IMR-90 (cell line): ENCODE data around the gene FAM81A. TPM values are rescaled to one million over a fixed set of nuclear protein-coding genes. Genes with fewer than 3 reads are reported as not detected.

ENCODE experiments used
- ATAC-seq: fragments of 200-7000 bp; cut with Tn5 transposase; 2 replicates; pipeline ENCODE4 v1.9.1; 2020; ENCODE audit warnings: low read depth, mild to moderate bottlenecking, moderate library complexity
- BruUV-seq: library from RNA; stranded (reverse); fragments of 400-500 nt; replicated peaks from 2 replicates; lab custom pipeline; 2021; lab: Mats Ljungman, UMichigan
- CTCF ChIA-PET: fragments of 300-600 bp; formaldehyde crosslinking; extraction: SDS; loops from one replicate; lab custom pipeline; 2021; ENCODE audit warnings: antibody characterized with exemption; lab: Yijun Ruan, JAX
- POLR2A ChIA-PET: fragments of 300-600 bp; sonication (Branson Sonifier 250); formaldehyde crosslinking; loops from one replicate; lab custom pipeline; 2022; ENCODE audit warnings: antibody characterized with exemption; ENCODE audit not compliant: unreplicated experiment; lab: Charles Lee
- DNase-seq: peaks from one replicate; pipeline ENCODE4 v3.0.0; 2013
- H2AFZ ChIP-seq: replicated peaks from 2 replicates; pipeline ENCODE3; 2013; ENCODE audit warnings: low read length, mild to moderate bottlenecking; ENCODE audit not compliant: poor library complexity
- H2AK5ac ChIP-seq: 2 replicates; pipeline ENCODE4 v1.6.1; 2013; ENCODE audit warnings: low read depth, low read length, inconsistent platforms
- H2AK9ac ChIP-seq: replicated peaks from 2 replicates; pipeline ENCODE3; 2013; ENCODE audit warnings: mild to moderate bottlenecking, low read depth, low read length, moderate library complexity; ENCODE audit not compliant: poor library complexity
- H2BK120ac ChIP-seq: 2 replicates; pipeline ENCODE4 v1.6.1; 2013; ENCODE audit warnings: low read depth, low read length, inconsistent platforms
- H2BK15ac ChIP-seq: 3 replicates; pipeline ENCODE4 v1.6.1; 2013; ENCODE audit warnings: low read depth, low read length, inconsistent platforms
- H2BK20ac ChIP-seq: 2 replicates; pipeline ENCODE4 v1.6.1; 2013; ENCODE audit warnings: low read depth, mild to moderate bottlenecking, inconsistent platforms, low read length, moderate library complexity
- H2BK5ac ChIP-seq: 2 replicates; pipeline ENCODE4 v1.6.1; 2013; ENCODE audit warnings: mild to moderate bottlenecking, low read depth, low read length, inconsistent platforms; ENCODE audit not compliant: poor library complexity, severe bottlenecking
- H3K14ac ChIP-seq: replicated peaks from 2 replicates; pipeline ENCODE4 v1.6.1; 2013; ENCODE audit warnings: low read depth, low read length, inconsistent platforms
- H3K18ac ChIP-seq: 2 replicates; pipeline ENCODE4 v1.6.1; 2013; ENCODE audit warnings: low read depth, low read length, control low read depth
- H3K23ac ChIP-seq: 2 replicates; pipeline ENCODE4 v1.6.1; 2013; ENCODE audit warnings: low read depth, low read length, inconsistent platforms
- H3K27ac ChIP-seq: 2 replicates; pipeline ENCODE4 v1.5.1; 2013; ENCODE audit warnings: mild to moderate bottlenecking, control low read depth, low read length; ENCODE audit not compliant: insufficient read depth
- H3K27me3 ChIP-seq: 2 replicates; pipeline ENCODE4 v1.6.1; 2013; ENCODE audit warnings: low read length; ENCODE audit not compliant: control insufficient read depth, insufficient read depth
- H3K36me3 ChIP-seq: 2 replicates; pipeline ENCODE4 v1.6.1; 2013; ENCODE audit warnings: low read length, mixed read lengths; ENCODE audit not compliant: control insufficient read depth, insufficient read depth
- H3K4ac ChIP-seq: 2 replicates; pipeline ENCODE4 v1.6.1; 2013; ENCODE audit warnings: low read depth, low read length, inconsistent platforms
- H3K4me1 ChIP-seq: 2 replicates; pipeline ENCODE4 v1.6.1; 2013; ENCODE audit warnings: low read length, mixed read lengths; ENCODE audit not compliant: control insufficient read depth, insufficient read depth
- H3K4me2 ChIP-seq: 2 replicates; pipeline ENCODE4 v1.6.1; 2013; ENCODE audit warnings: low read depth, mild to moderate bottlenecking, control low read depth, low read length, moderate library complexity
- H3K4me3 ChIP-seq: 2 replicates; pipeline ENCODE4 v1.5.1; 2013; ENCODE audit warnings: low read depth, mild to moderate bottlenecking, control low read depth, low read length, moderate library complexity; ENCODE audit not compliant: insufficient read depth
- H3K56ac ChIP-seq: 2 replicates; pipeline ENCODE4 v1.6.1; 2013; ENCODE audit warnings: low read length, inconsistent platforms; ENCODE audit not compliant: insufficient read depth; ENCODE audit errors: extremely low read depth
- H3K79me1 ChIP-seq, 2 experiments: 2 replicates each; pipeline ENCODE4 v1.6.1; 2013; ENCODE audit warnings: low read length in 2 of 2, inconsistent platforms in 1 of 2, low read depth in 1 of 2
- H3K9ac ChIP-seq: 2 replicates; pipeline ENCODE4 v1.6.1; 2013; ENCODE audit warnings: low read depth, low read length, control low read depth
- H3K9me1 ChIP-seq: 2 replicates; pipeline ENCODE4 v1.6.1; 2013; ENCODE audit warnings: low read length, inconsistent platforms; ENCODE audit not compliant: insufficient read depth
- H3K9me3 ChIP-seq: 2 replicates; pipeline ENCODE4 v1.6.1; 2013; ENCODE audit warnings: low read length; ENCODE audit not compliant: control insufficient read depth, insufficient read depth
- H4K20me1 ChIP-seq: 2 replicates; pipeline ENCODE4 v1.6.1; 2013; ENCODE audit warnings: low read length, inconsistent platforms; ENCODE audit not compliant: insufficient read depth
- H4K5ac ChIP-seq: 2 replicates; pipeline ENCODE4 v1.6.1; 2013; ENCODE audit warnings: mild to moderate bottlenecking, low read depth, low read length, control low read depth
- H4K8ac ChIP-seq, 2 experiments: 2 replicates each; pipeline ENCODE4 v1.6.1; 2013; ENCODE audit warnings: low read depth in 2 of 2, low read length in 2 of 2, control low read depth in 1 of 2, inconsistent platforms in 1 of 2
- H4K91ac ChIP-seq: 2 replicates; pipeline ENCODE4 v1.6.1; 2013; ENCODE audit warnings: low read depth, low read length, inconsistent platforms; ENCODE audit not compliant: insufficient read depth
- CHD1 ChIP-seq: IDR thresholded peaks from 2 replicates; pipeline ENCODE4 v1.6.1; 2012; ENCODE audit warnings: low read depth, low read length, improper control_type of control experiment
- CTCF ChIP-seq: conservative IDR thresholded peaks from 2 replicates; pipeline ENCODE4 v1.5.1; 2012; ENCODE audit warnings: mild to moderate bottlenecking, low read depth, low read length, improper control_type of control experiment
- FOS ChIP-seq: fragments of 150-350 bp; IDR thresholded peaks from 2 replicates; pipeline ENCODE4 v1.6.1; 2016; ENCODE audit warnings: low read depth, low read length
- MAZ ChIP-seq: IDR thresholded peaks from 2 replicates; pipeline ENCODE4 v1.6.1; 2012; ENCODE audit warnings: low read depth, mild to moderate bottlenecking, low read length, improper control_type of control experiment, moderate library complexity, borderline replicate concordance
- RAD21 ChIP-seq: IDR thresholded peaks from 2 replicates; pipeline ENCODE4 v1.6.1; 2012; ENCODE audit warnings: low read length, improper control_type of control experiment
- RCOR1 ChIP-seq: IDR thresholded peaks from 2 replicates; pipeline ENCODE4 v1.6.1; 2012; ENCODE audit warnings: mild to moderate bottlenecking, low read length, improper control_type of control experiment; ENCODE audit not compliant: insufficient replicate concordance
- RFX5 ChIP-seq: IDR thresholded peaks from 2 replicates; pipeline ENCODE4 v1.8.0; 2012; ENCODE audit warnings: low read depth, mild to moderate bottlenecking, low read length, moderate library complexity
- WGBS, 2 experiments: methylation state at CpG; one replicate each; pipeline versions ENCODE4 v1.1.5 to v1.1.7; 2013; ENCODE audit warnings: missing lambda C conversion rate in 2 of 2; ENCODE audit not compliant: insufficient read length in 1 of 2; ENCODE audit errors: extremely low coverage in 2 of 2; 5-methylcytosine and 5-hydroxymethylcytosine counted together
- dilution Hi-C: fragments of 300-500 bp; cut with HindIII; formaldehyde crosslinking; loops from one replicate; pipeline ENCODE4 v1.14.3; 2018; ENCODE audit warnings: low sequenced_read_pairs; ENCODE audit not compliant: unreplicated experiment
- in situ Hi-C: fragments of 300-500 bp; cut with MboI; formaldehyde crosslinking; loops from 3 replicates; pipeline ENCODE4 v1.14.3; 2019; ENCODE audit warnings: low sequenced_read_pairs, inconsistent platforms, mixed read lengths
- intact Hi-C: fragments of 100-400 bp; cut with micrococcal nuclease; formaldehyde crosslinking; loops from 2 replicates; pipeline ENCODE4 v1.10.0; 2022
- polyA plus RNA-seq, 3 experiments: library from polyadenylated mRNA; depleted of rRNA; stranded (reverse); fragments of >200 nt; gene quantifications; 2 replicates each; pipeline ENCODE4 v1.2.3, GENCODE V29; 2012; ENCODE audit warnings: low replicate concordance in 1 of 3
- total RNA-seq: library from RNA; depleted of rRNA; stranded (reverse); fragments of >200 nt; gene quantifications from 2 replicates; pipeline ENCODE4 v1.2.3, GENCODE V29; 2012
- TF ChIP-seq, protein P1 (sequence below): fragments of 150-350 bp; IDR thresholded peaks from 2 replicates; pipeline ENCODE4 v1.6.1; 2016; ENCODE audit warnings: low read depth, mild to moderate bottlenecking, low read length, moderate library complexity, borderline replicate concordance

Gene FAM81A
- total and polyA plus RNA-seq, 2 of the 4 experiments (the other 2 are of a cell fraction), result not detected

DNA sequence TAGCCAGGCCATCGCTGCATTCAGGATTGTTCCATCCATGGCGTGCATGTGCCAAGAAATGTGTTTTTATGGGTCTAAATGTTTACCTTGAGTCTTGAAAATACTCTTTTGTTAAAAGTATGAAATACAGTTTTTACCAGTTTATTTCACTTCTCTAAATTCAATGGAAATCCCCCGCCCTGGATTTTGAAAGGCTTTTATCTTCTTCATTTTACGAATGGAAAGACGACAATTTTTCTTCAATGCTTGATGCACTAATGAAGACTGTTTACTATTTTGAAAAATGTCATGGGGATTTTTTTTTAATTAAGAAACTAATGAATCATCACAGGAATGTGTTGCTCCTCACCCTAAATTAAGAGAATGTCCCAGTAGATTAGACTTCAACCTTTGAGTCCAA is 83.5 kb downstream of the FAM81A start:
- Histone ChIP-seq H4K8ac (no peak overlapping the region), H4K91ac (no peak overlapping the region), H3K36me3 (no peaks in the 10 kb centered on the region), H3K18ac (no peak overlapping the region), H4K5ac (no peak overlapping the region), H3K9ac (no peak overlapping the region), H3K23ac (no peak overlapping the region), H3K4me1 (no peaks in the 10 kb centered on the region), H3K14ac (no peak overlapping the region), H2AK5ac (no peak overlapping the region), H3K4me2 (no peak overlapping the region), H3K27ac (no peak overlapping the region), H4K20me1 (no peaks in the 10 kb centered on the region), H3K79me1 (no peaks in the 10 kb centered on the region), H3K9me3 (no peaks in the 10 kb centered on the region), H3K4ac (no peak overlapping the region), H3K27me3 (peaks cover 13% of the 10 kb centered on the region), H3K4me3 (no peak overlapping the region), H3K9me1 (no peaks in the 10 kb centered on the region), H2BK20ac (no peak overlapping the region), H2AK9ac (no peak overlapping the region), H3K56ac (no peak overlapping the region), H2BK5ac (no peak overlapping the region), H2BK120ac (no peak overlapping the region), H2AFZ (no peak overlapping the region), H2BK15ac (no peak overlapping the region)
- ChIA-PET CTCF (no interaction called here), POLR2A (no interaction called here)
- dilution Hi-C loops (no loop called here), intact Hi-C loops (loop anchor here (10.0 kb wide), 1 partner anchor 1307 kb away; no protein-coding TSS in a partner anchor), in situ Hi-C loops (no loop called here)
- no TSS peak for BruUV-seq
- no peak for DNase-seq
- TF ChIP-seq CHD1, result no peak
- TF ChIP-seq RFX5, result no peak
- no peak for TF ChIP-seq CTCF
- TF ChIP-seq, protein P1, sequence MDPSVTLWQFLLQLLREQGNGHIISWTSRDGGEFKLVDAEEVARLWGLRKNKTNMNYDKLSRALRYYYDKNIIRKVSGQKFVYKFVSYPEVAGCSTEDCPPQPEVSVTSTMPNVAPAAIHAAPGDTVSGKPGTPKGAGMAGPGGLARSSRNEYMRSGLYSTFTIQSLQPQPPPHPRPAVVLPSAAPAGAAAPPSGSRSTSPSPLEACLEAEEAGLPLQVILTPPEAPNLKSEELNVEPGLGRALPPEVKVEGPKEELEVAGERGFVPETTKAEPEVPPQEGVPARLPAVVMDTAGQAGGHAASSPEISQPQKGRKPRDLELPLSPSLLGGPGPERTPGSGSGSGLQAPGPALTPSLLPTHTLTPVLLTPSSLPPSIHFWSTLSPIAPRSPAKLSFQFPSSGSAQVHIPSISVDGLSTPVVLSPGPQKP, result no peak
- no peak for TF ChIP-seq FOS
- TF ChIP-seq MAZ, result no peak
- no peak for TF ChIP-seq RAD21
- TF ChIP-seq RCOR1, result no peak
- no peak for ATAC-seq
- no CpG with 5 or more reads among the region's 5 CpGs for WGBS, 2 experiments
